OCI-LY7 (cell line): ENCODE measurements around the gene CDK19. TPM values are rescaled to one million over a fixed set of nuclear protein-coding genes. Genes with fewer than 3 reads are reported as not detected.

Experiments used
- BruUV-seq: library from RNA; stranded (reverse); fragments of 400-500 nt; replicated peaks from 2 replicates; lab custom pipeline; 2021; lab: Mats Ljungman, UMichigan
- CTCF ChIA-PET: fragments of 300-600 bp; sonication (Branson Sonifier 250); formaldehyde crosslinking; loops from one replicate; lab custom pipeline; 2022; ENCODE audit warnings: antibody characterized with exemption; ENCODE audit not compliant: unreplicated experiment; lab: Charles Lee
- POLR2A ChIA-PET: fragments of 300-600 bp; sonication (Branson Sonifier 250); formaldehyde crosslinking; loops from one replicate; lab custom pipeline; 2022; ENCODE audit warnings: antibody characterized with exemption; lab: Charles Lee
- DNase-seq: peaks from one replicate; pipeline ENCODE4 v3.0.0-alpha.2; 2015; ENCODE audit warnings: low spot score
- H2AFZ ChIP-seq: fragments of 200-600 bp; sonication (generic), shearing (Covaris generic); 2 replicates; pipeline ENCODE4 v1.6.1; 2014; ENCODE audit warnings: mild to moderate bottlenecking, antibody characterized with exemption, low read length, moderate library complexity
- H3K27ac ChIP-seq: fragments of 200-600 bp; sonication (generic); 2 replicates; pipeline ENCODE4 v1.5.1; 2014; ENCODE audit warnings: mixed run types, low read depth, mild to moderate bottlenecking, moderate library complexity, low read length, inconsistent platforms; ENCODE audit not compliant: poor library complexity, severe bottlenecking
- H3K36me3 ChIP-seq: fragments of 200-600 bp; sonication (generic); 2 replicates; pipeline ENCODE4 v1.6.1; 2014; ENCODE audit warnings: mild to moderate bottlenecking, antibody characterized with exemption, low read length, moderate library complexity, mixed read lengths; ENCODE audit not compliant: insufficient read depth
- H3K4me1 ChIP-seq: fragments of 200-600 bp; sonication (generic); 2 replicates; pipeline ENCODE4 v1.5.1; 2014; ENCODE audit warnings: mild to moderate bottlenecking, low read length; ENCODE audit not compliant: insufficient read depth, poor library complexity, severe bottlenecking
- H3K4me2 ChIP-seq: fragments of 200-600 bp; sonication (generic); 2 replicates; pipeline ENCODE4 v1.6.1; 2014; ENCODE audit warnings: mild to moderate bottlenecking, low read length
- H3K4me3 ChIP-seq: fragments of 200-600 bp; sonication (generic); 2 replicates; pipeline ENCODE4 v1.5.1; 2014; ENCODE audit warnings: mild to moderate bottlenecking, low read depth, low read length; ENCODE audit not compliant: poor library complexity, severe bottlenecking
- H3K79me2 ChIP-seq: fragments of 200-600 bp; sonication (generic); 2 replicates; pipeline ENCODE4 v1.6.1; 2016; ENCODE audit warnings: low read depth, mild to moderate bottlenecking, low read length, moderate library complexity, mixed read lengths; ENCODE audit not compliant: insufficient read depth
- H3K9me2 ChIP-seq: fragments of 200-600 bp; sonication (generic); 2 replicates; pipeline ENCODE4 v1.6.1; 2016; ENCODE audit warnings: mild to moderate bottlenecking, low read length, mixed read lengths; ENCODE audit not compliant: insufficient read depth
- H3K9me3 ChIP-seq: fragments of 200-600 bp; sonication (generic); 2 replicates; pipeline ENCODE4 v1.6.1; 2014; ENCODE audit warnings: mild to moderate bottlenecking, mixed run types, low read length, mixed read lengths
- H4K20me1 ChIP-seq: fragments of 200-600 bp; sonication (generic); 2 replicates; pipeline ENCODE4 v1.6.1; 2014; ENCODE audit warnings: mild to moderate bottlenecking, antibody characterized with exemption, low read length, moderate library complexity, mixed read lengths; ENCODE audit not compliant: insufficient read depth
- EZH2phosphoT487 ChIP-seq: fragments of 200-600 bp; sonication (generic); IDR thresholded peaks from 2 replicates; pipeline ENCODE4 v1.6.1; 2018; ENCODE audit warnings: low read depth, borderline replicate concordance, mild to moderate bottlenecking, mixed run types, antibody characterized with exemption, low read length, moderate library complexity, mixed read lengths
- intact Hi-C: fragments of 100-400 bp; cut with micrococcal nuclease; formaldehyde crosslinking; loops from one replicate; pipeline ENCODE4 v1.10.0; 2022; ENCODE audit not compliant: unreplicated experiment
- total RNA-seq, 2 experiments: library from RNA; depleted of rRNA in 1 of 2; stranded (reverse); fragments of >200 nt in 1 of 2; shearing (Covaris generic) in 1 of 2; gene quantifications; 2 replicates each; pipeline ENCODE4 v1.2.3, GENCODE V29; 2014 to 2022
- TF ChIP-seq, protein P1 (sequence below): fragments of 200-600 bp; sonication (generic); conservative IDR thresholded peaks from 2 replicates; pipeline ENCODE4 v1.5.1; 2014; ENCODE audit warnings: mild to moderate bottlenecking, antibody characterized with exemption, low read length, moderate library complexity, mixed read lengths

CDK19 gene
- total RNA-seq, 2 experiments from 2014 or later = 15.4 to 35.6 TPM

DNA sequence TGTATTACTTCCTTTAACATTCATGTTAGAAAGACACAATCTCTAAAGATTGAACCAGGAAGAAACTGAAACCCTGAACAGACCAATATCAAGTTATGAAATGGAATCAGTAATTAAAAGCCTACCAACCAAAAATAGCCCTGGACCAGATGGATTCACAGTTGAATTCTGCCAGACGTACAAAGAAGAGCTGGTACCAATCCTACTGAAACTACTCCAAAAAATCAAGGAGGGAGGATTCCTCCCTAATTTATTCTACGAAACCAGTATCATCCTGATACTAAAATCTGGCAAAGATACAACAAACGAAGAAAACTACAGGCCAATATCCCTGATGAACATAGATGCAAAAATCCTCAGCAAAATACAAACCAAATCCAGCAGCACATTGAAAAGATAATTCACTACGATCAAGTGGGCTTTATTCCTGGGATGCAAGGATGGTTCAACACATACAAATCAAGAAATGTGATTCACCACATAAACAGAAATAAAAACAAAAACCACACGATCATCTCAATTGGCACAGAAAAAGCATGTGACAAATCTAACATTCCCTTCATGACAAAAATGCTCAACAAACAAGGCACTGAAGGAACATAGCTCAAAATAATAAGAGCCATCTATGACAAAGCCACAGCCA is 15.0 kb downstream of the CDK19 start:
- Histone ChIP-seq H4K20me1 (no peaks in the 10 kb centered on the region), H3K9me2 (no peaks in the 10 kb centered on the region), H3K4me2 (no peak overlapping the region), H3K27ac (no peak overlapping the region), H3K9me3 (peaks cover 19% of the 10 kb centered on the region), H3K4me3 (no peak overlapping the region), H3K36me3 (peaks cover 16% of the 10 kb centered on the region), H3K4me1 (peaks cover 30% of the 10 kb centered on the region), H2AFZ (no peak overlapping the region), H3K79me2 (peaks cover 93% of the 10 kb centered on the region)
- DNase-seq = no peak
- no TSS peak for BruUV-seq
- intact Hi-C loops = no loop called here
- TF ChIP-seq, protein P1, sequence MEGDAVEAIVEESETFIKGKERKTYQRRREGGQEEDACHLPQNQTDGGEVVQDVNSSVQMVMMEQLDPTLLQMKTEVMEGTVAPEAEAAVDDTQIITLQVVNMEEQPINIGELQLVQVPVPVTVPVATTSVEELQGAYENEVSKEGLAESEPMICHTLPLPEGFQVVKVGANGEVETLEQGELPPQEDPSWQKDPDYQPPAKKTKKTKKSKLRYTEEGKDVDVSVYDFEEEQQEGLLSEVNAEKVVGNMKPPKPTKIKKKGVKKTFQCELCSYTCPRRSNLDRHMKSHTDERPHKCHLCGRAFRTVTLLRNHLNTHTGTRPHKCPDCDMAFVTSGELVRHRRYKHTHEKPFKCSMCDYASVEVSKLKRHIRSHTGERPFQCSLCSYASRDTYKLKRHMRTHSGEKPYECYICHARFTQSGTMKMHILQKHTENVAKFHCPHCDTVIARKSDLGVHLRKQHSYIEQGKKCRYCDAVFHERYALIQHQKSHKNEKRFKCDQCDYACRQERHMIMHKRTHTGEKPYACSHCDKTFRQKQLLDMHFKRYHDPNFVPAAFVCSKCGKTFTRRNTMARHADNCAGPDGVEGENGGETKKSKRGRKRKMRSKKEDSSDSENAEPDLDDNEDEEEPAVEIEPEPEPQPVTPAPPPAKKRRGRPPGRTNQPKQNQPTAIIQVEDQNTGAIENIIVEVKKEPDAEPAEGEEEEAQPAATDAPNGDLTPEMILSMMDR = no peak
- TF ChIP-seq EZH2phosphoT487 = no peak
- CTCF ChIA-PET = no interaction called here
- POLR2A ChIA-PET = interaction anchor here (1.4 kb wide), 1 partner anchor 15 kb away, joined by 3 read pairs; the partner anchor contains the start of gene CDK19

GRCh38 chr6:110799655-110800054 is 15.6 kb downstream of the CDK19 start:
- peaks cover 19% of the 10 kb centered on the region for H3K9me3 ChIP-seq
- H3K4me2 ChIP-seq = no peak overlapping the region
- POLR2A ChIA-PET = interaction anchor here (0.6 to 1.4 kb wide), 7 partner anchors 7 to 143 kb away, joined by 3 to 6 read pairs (median 4); no protein-coding TSS in a partner anchor
- no peaks in the 10 kb centered on the region for H4K20me1 ChIP-seq
- no peaks in the 10 kb centered on the region for H3K9me2 ChIP-seq
- peaks cover 24% of the 10 kb centered on the region for H3K4me1 ChIP-seq
- peaks cover 16% of the 10 kb centered on the region for H3K36me3 ChIP-seq
- TF ChIP-seq, protein P1 = no peak
- TF ChIP-seq EZH2phosphoT487 = no peak
- peaks cover 93% of the 10 kb centered on the region for H3K79me2 ChIP-seq
- no peak overlapping the region for H3K4me3 ChIP-seq
- no peak overlapping the region for H3K27ac ChIP-seq
- no peak overlapping the region for H2AFZ ChIP-seq
- no TSS peak for BruUV-seq
- intact Hi-C loops = no loop called here
- CTCF ChIA-PET = no interaction called here
- DNase-seq = no peak

- H3K4me1 ChIP-seq = peaks cover 23% of the 10 kb centered on the region
- TF ChIP-seq, protein P1 = no peak
- no peak for TF ChIP-seq EZH2phosphoT487
- H3K36me3 ChIP-seq = peaks cover 16% of the 10 kb centered on the region
- no peak overlapping the region for H3K27ac ChIP-seq
- H3K9me3 ChIP-seq = peaks cover 19% of the 10 kb centered on the region
- H3K79me2 ChIP-seq = peaks cover 92% of the 10 kb centered on the region
- H3K4me2 ChIP-seq = no peak overlapping the region
- no peak for DNase-seq
- H2AFZ ChIP-seq = no peak overlapping the region
- no peaks in the 10 kb centered on the region for H3K9me2 ChIP-seq
- no TSS peak for BruUV-seq
- H3K4me3 ChIP-seq = no peak overlapping the region
- ChIA-PET CTCF (no interaction called here), POLR2A (interaction anchor here (0.5 to 1.4 kb wide), 10 partner anchors 8 to 474 kb away, joined by 3 to 7 read pairs (median 4); no protein-coding TSS in a partner anchor)
- intact Hi-C loops = no loop called here
- H4K20me1 ChIP-seq = no peaks in the 10 kb centered on the region
Observed at GRCh38 chr6:110799189-110799588, 16.1 kb downstream of the CDK19 start.
